PC-3 (cell line): ENCODE results near the gene TSHZ2. TPM values are rescaled to one million over a fixed set of nuclear protein-coding genes. Genes with fewer than 3 reads are reported as not detected.

Experiments
- ATAC-seq: fragments of 200-7000 bp; cut with Tn5 transposase; 2 replicates; pipeline ENCODE4 v1.9.1; 2020; ENCODE audit warnings: mild to moderate bottlenecking, moderate library complexity
- BruUV-seq: library from RNA; stranded (reverse); fragments of 400-500 nt; replicated peaks from 2 replicates; lab custom pipeline; 2021; lab: Mats Ljungman, UMichigan
- CTCF ChIA-PET: fragments of 300-600 bp; sonication (Branson Sonifier 250); formaldehyde crosslinking; loops from one replicate; lab custom pipeline; 2022; ENCODE audit warnings: antibody characterized with exemption; lab: Charles Lee
- POLR2A ChIA-PET: fragments of 300-600 bp; sonication (Branson Sonifier 250); formaldehyde crosslinking; loops from one replicate; lab custom pipeline; 2022; ENCODE audit warnings: antibody characterized with exemption; ENCODE audit not compliant: unreplicated experiment; lab: Charles Lee
- DNase-seq: peaks from one replicate; pipeline ENCODE4 v3.0.0-alpha.2; 2015
- H2AFZ ChIP-seq: fragments of 300-600 bp; sonication (generic); 2 replicates; pipeline ENCODE4 v1.6.0; 2016; ENCODE audit warnings: antibody characterized with exemption, low read length
- H3F3A ChIP-seq: fragments of 300-600 bp; sonication (generic); one replicate; pipeline ENCODE4 v1.6.0; 2017; ENCODE audit warnings: antibody characterized with exemption, low read length, control low read depth, mild to moderate bottlenecking; ENCODE audit not compliant: unreplicated experiment
- H3K27ac ChIP-seq: fragments of 300-600 bp; sonication (generic); 2 replicates; pipeline ENCODE4 v1.5.1; 2016; ENCODE audit warnings: mild to moderate bottlenecking, low read length
- H3K27me3 ChIP-seq: fragments of 300-600 bp; sonication (generic); 2 replicates; pipeline ENCODE4 v1.6.1; 2016; ENCODE audit warnings: low read length, mixed read lengths
- H3K36me3 ChIP-seq: fragments of 300-600 bp; sonication (generic); 2 replicates; pipeline ENCODE4 v1.6.1; 2016; ENCODE audit warnings: low read depth, mixed run types, low read length, mixed read lengths
- H3K4me1 ChIP-seq: fragments of 300-600 bp; sonication (generic); 2 replicates; pipeline ENCODE4 v1.5.1; 2016; ENCODE audit warnings: low read length; ENCODE audit not compliant: insufficient read depth
- H3K4me2 ChIP-seq: fragments of 300-600 bp; sonication (generic); 2 replicates; pipeline ENCODE4 v1.6.0; 2016; ENCODE audit warnings: low read length
- H3K4me3 ChIP-seq: fragments of 300-600 bp; sonication (generic); 2 replicates; pipeline ENCODE4 v1.5.1; 2016; ENCODE audit warnings: mild to moderate bottlenecking, low read length, mixed read lengths
- H3K79me2 ChIP-seq: fragments of 300-600 bp; sonication (generic); 2 replicates; pipeline ENCODE4 v1.6.1; 2017; ENCODE audit warnings: low read length, mixed read lengths
- H3K9ac ChIP-seq: fragments of 300-600 bp; sonication (generic); 2 replicates; pipeline ENCODE4 v1.6.0; 2016; ENCODE audit warnings: mild to moderate bottlenecking, low read length
- H3K9me2 ChIP-seq: fragments of 300-600 bp; sonication (generic); replicated peaks from 2 replicates; pipeline ENCODE4 v1.6.1; 2016; ENCODE audit warnings: mixed run types, low read length, mixed read lengths
- H3K9me3 ChIP-seq: fragments of 300-600 bp; sonication (generic); 2 replicates; pipeline ENCODE4 v1.6.1; 2016; ENCODE audit warnings: low read length, mixed read lengths
- H4K20me1 ChIP-seq: fragments of 300-600 bp; sonication (generic); 2 replicates; pipeline ENCODE4 v1.6.1; 2016; ENCODE audit warnings: low read length, mixed read lengths
- EZH2 ChIP-seq: fragments of 300-600 bp; sonication (generic); IDR thresholded peaks from one replicate; pipeline ENCODE4 v1.6.1; 2017; ENCODE audit warnings: antibody characterized with exemption, mild to moderate bottlenecking, low read length; ENCODE audit not compliant: unreplicated experiment
- EZH2phosphoT487 ChIP-seq: fragments of 300-600 bp; sonication (generic); IDR thresholded peaks from 2 replicates; pipeline ENCODE4 v1.6.1; 2018; ENCODE audit warnings: mild to moderate bottlenecking, antibody characterized with exemption, low read length, borderline replicate concordance
- intact Hi-C: fragments of 100-400 bp; cut with micrococcal nuclease; formaldehyde crosslinking; loops from 2 replicates; pipeline ENCODE4 v1.9.0; 2023
- total RNA-seq: library from RNA; depleted of rRNA; stranded (reverse); fragments of >200 nt; gene quantifications from 2 replicates; pipeline ENCODE4 v1.2.3, GENCODE V29; 2014
- TF ChIP-seq, protein P1 (sequence below): fragments of 300-600 bp; sonication (generic); conservative IDR thresholded peaks from 2 replicates; pipeline ENCODE4 v1.5.1; 2017; ENCODE audit warnings: antibody characterized with exemption, low read depth, mild to moderate bottlenecking, low read length

Gene TSHZ2
- total RNA-seq, 1 experiment from 2014 or later, result not detected

DNA sequence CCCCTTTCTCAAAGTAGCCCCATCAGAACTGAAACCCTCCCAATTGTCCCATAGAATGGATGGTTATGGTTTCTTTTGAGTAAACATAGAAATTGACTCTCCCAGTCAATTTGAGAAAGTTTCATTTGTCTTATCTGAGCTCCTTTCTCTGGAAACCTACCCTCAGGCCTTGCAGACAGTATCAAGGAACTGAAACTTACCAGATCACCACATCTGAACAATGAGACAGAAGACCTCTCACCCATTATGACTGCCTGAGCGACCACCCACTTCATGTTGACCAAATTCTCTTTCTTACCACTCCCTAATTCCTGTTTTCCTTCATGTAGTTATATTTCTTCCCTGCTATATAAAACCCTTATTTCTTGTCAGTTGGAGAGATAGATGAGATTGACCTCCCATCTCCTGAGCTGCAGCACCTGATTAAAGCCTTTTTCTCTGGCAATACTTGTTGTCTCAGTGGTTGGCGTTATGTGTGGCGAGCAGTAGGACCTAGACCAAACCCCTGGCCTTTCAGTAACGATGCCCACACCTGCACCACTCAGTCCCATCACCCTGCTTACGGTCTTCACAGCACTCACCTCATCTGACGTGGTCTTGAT is 482.6 kb downstream of the TSHZ2 start:
- TF ChIP-seq, protein P1, sequence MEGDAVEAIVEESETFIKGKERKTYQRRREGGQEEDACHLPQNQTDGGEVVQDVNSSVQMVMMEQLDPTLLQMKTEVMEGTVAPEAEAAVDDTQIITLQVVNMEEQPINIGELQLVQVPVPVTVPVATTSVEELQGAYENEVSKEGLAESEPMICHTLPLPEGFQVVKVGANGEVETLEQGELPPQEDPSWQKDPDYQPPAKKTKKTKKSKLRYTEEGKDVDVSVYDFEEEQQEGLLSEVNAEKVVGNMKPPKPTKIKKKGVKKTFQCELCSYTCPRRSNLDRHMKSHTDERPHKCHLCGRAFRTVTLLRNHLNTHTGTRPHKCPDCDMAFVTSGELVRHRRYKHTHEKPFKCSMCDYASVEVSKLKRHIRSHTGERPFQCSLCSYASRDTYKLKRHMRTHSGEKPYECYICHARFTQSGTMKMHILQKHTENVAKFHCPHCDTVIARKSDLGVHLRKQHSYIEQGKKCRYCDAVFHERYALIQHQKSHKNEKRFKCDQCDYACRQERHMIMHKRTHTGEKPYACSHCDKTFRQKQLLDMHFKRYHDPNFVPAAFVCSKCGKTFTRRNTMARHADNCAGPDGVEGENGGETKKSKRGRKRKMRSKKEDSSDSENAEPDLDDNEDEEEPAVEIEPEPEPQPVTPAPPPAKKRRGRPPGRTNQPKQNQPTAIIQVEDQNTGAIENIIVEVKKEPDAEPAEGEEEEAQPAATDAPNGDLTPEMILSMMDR, result no peak
- no peak for TF ChIP-seq EZH2
- TF ChIP-seq EZH2phosphoT487, result no peak
- H4K20me1 ChIP-seq, result no peaks in the 10 kb centered on the region
- H2AFZ ChIP-seq, result no peak overlapping the region
- H3K4me2 ChIP-seq, result no peak overlapping the region
- DNase-seq (no peak), ATAC-seq (no peak)
- H3K27ac ChIP-seq, result no peak overlapping the region
- intact Hi-C loops, result no loop called here
- BruUV-seq, result no TSS peak
- H3K79me2 ChIP-seq, result no peaks in the 10 kb centered on the region
- no peak overlapping the region for H3K9ac ChIP-seq
- H3F3A ChIP-seq, result no peaks in the 10 kb centered on the region
- CTCF ChIA-PET, result no interaction called here
- no peaks in the 10 kb centered on the region for H3K36me3 ChIP-seq
- H3K9me3 ChIP-seq, result no peaks in the 10 kb centered on the region
- H3K4me1 ChIP-seq, result no peaks in the 10 kb centered on the region
- H3K9me2 ChIP-seq, result no peaks in the 10 kb centered on the region
- H3K4me3 ChIP-seq, result no peak overlapping the region
- POLR2A ChIA-PET, result no interaction called here
- H3K27me3 ChIP-seq, result no peaks in the 10 kb centered on the region

- TF ChIP-seq EZH2 (no peak), EZH2phosphoT487 (no peak)
- TF ChIP-seq, protein P1, result no peak
- no peaks in the 10 kb centered on the region for H3K4me1 ChIP-seq
- no peaks in the 10 kb centered on the region for H3K79me2 ChIP-seq
- no peaks in the 10 kb centered on the region for H3K36me3 ChIP-seq
- intact Hi-C loops, result no loop called here
- ATAC-seq, result no peak
- H3K9me2 ChIP-seq, result no peaks in the 10 kb centered on the region
- H4K20me1 ChIP-seq, result no peaks in the 10 kb centered on the region
- no peak overlapping the region for H3K27ac ChIP-seq
- no peaks in the 10 kb centered on the region for H3K27me3 ChIP-seq
- no peaks in the 10 kb centered on the region for H3F3A ChIP-seq
- H2AFZ ChIP-seq, result no peak overlapping the region
- ChIA-PET POLR2A (no interaction called here), CTCF (no interaction called here)
- no peak overlapping the region for H3K9ac ChIP-seq
- no peak overlapping the region for H3K4me3 ChIP-seq
- no TSS peak for BruUV-seq
- H3K4me2 ChIP-seq, result no peak overlapping the region
- no peak for DNase-seq
- no peaks in the 10 kb centered on the region for H3K9me3 ChIP-seq
These were observed 491.2 kb downstream of the TSHZ2 start for GRCh38 chr20:53463101-53463972.

DNA sequence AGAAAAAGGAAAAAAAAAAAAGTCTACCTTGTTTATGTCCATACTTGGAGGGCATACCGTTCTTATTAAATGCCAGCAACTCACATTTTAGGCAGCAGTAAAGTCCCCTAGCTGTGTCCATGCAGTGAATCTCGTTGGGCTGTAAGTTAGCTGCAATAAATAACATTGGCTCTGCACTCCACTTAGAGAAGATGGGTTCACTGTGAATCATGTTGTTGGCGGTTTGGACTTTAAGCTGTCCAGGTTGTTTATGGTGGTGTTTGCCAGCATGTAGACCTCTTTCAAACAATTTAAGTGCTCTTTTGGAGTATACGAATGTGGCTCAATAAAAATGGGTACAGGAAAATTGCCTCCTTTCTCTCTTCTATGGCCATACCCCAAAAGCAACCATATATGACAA is 494.1 kb downstream of the TSHZ2 start:
- no TSS peak for BruUV-seq
- no peak overlapping the region for H3K27ac ChIP-seq
- H3F3A ChIP-seq, result no peaks in the 10 kb centered on the region
- DNase-seq (no peak), ATAC-seq (no peak)
- H4K20me1 ChIP-seq, result no peaks in the 10 kb centered on the region
- no peak overlapping the region for H2AFZ ChIP-seq
- no peak overlapping the region for H3K4me3 ChIP-seq
- no peaks in the 10 kb centered on the region for H3K4me1 ChIP-seq
- no peak overlapping the region for H3K4me2 ChIP-seq
- H3K9me2 ChIP-seq, result no peaks in the 10 kb centered on the region
- no peaks in the 10 kb centered on the region for H3K27me3 ChIP-seq
- TF ChIP-seq EZH2phosphoT487 (no peak), EZH2 (no peak)
- TF ChIP-seq, protein P1, result no peak
- no peak overlapping the region for H3K9ac ChIP-seq
- CTCF ChIA-PET, result no interaction called here
- POLR2A ChIA-PET, result no interaction called here
- no peaks in the 10 kb centered on the region for H3K79me2 ChIP-seq
- no peaks in the 10 kb centered on the region for H3K9me3 ChIP-seq
- no peaks in the 10 kb centered on the region for H3K36me3 ChIP-seq
- intact Hi-C loops, result no loop called here
